Lower leg skin (tissue), 4 donors: ENCODE data around the gene UACA. TPM values are rescaled to one million over a fixed set of nuclear protein-coding genes. Genes with fewer than 3 reads are reported as not detected.

ENCODE experiments used
- DNase-seq, 2 donors: peaks; one replicate each; pipeline ENCODE4 v3.0.0-alpha.2; 2019; ENCODE audit warnings: low spot score in 2 of 2
- H3K4me3 ChIP-seq: fragments of 200-600 bp; sonication (generic); 2 replicates; pipeline ENCODE4 v1.5.1; 2017; ENCODE audit warnings: mild to moderate bottlenecking, low read depth; ENCODE audit not compliant: poor library complexity, severe bottlenecking
- CTCF ChIP-seq, 3 donors: fragments of 450-650 bp; IDR thresholded peaks; one replicate each; pipeline ENCODE4 v1.5.1; 2016; ENCODE audit warnings: antibody characterized with exemption in 3 of 3, mild to moderate bottlenecking in 3 of 3, moderate library complexity in 2 of 3
- POLR2A ChIP-seq, 2 donors: fragments of 450-650 bp; IDR thresholded peaks; one replicate each; pipeline ENCODE4 v1.6.1; 2016 to 2017; ENCODE audit warnings: antibody characterized with exemption in 2 of 2, mild to moderate bottlenecking in 1 of 2, moderate library complexity in 1 of 2
- WGBS, 2 donors: methylation state at CpG; one replicate each; pipeline ENCODE4 v1.1.5; 2018; 5-methylcytosine and 5-hydroxymethylcytosine counted together
- intact Hi-C: fragments of 100-400 bp; cut with DNase I; formaldehyde crosslinking; loops from one replicate; pipeline ENCODE4 v1.15.0; 2023; ENCODE audit warnings: low total_unique reads
- total RNA-seq, 4 donors: library from RNA; depleted of rRNA; stranded (reverse); fragments of >200 nt; gene quantifications; one replicate each; pipeline ENCODE4 v1.1.0, GENCODE V29; 2016

UACA gene
- total RNA-seq, 4 donors from 2014 or later, result 37.8 to 47.3 (median 42.1) TPM

DNA sequence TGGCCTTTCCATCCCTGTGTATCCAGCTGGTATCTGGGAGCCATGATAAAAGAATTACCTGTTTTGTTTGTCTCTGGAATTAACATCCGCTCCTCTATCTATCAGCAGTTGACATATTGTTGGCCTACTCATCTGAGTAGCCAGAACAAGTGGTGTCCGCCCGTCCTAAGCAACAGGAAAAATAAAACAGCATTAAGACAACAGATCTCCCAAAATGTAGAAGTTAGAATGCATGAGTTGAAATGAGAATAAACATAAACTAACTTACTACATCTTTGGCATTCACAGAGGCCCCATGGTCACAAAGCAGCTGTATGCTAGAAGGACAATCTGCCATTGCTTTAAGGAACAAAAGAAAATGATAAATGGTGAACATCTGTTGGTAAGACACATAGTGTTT is 75.9 kb downstream of the UACA start:
- no peak overlapping the region for H3K4me3 ChIP-seq
- intact Hi-C loops, result no loop called here
- 94 to 95% methylated on average over 3 of the region's 3 CpGs for WGBS, 2 donors
- TF ChIP-seq POLR2A (IDR thresholded peaks at IDR 0.05) (no peak), CTCF (IDR thresholded peaks at IDR 0.05) (no peak)
- no peak for DNase-seq

GRCh38 chr15:70680817-70681216 is 82.5 kb downstream of the UACA start:
- DNase-seq, result no peak
- intact Hi-C loops, result loop anchor here (5.0 kb wide), 1 partner anchor 131 kb away; no protein-coding TSS in a partner anchor
- H3K4me3 ChIP-seq, result no peak overlapping the region
- TF ChIP-seq POLR2A (IDR thresholded peaks at IDR 0.05) (no peak), CTCF (IDR thresholded peaks at IDR 0.05) (no peak)
- 81 to 84% methylated on average over 6 of the region's 6 CpGs for WGBS, 2 donors

GRCh38 chr15:70679919-70680231 is 83.5 kb downstream of the UACA start:
- no peak for DNase-seq
- intact Hi-C loops, result loop anchor here (5.0 kb wide), 1 partner anchor 132 kb away; no protein-coding TSS in a partner anchor
- no peak overlapping the region for H3K4me3 ChIP-seq
- no peak for TF ChIP-seq POLR2A (IDR thresholded peaks at IDR 0.05)
- TF ChIP-seq CTCF (IDR thresholded peaks at IDR 0.05), result no peak

- intact Hi-C loops, result no loop called here
- no peak overlapping the region for H3K4me3 ChIP-seq
- no peak for DNase-seq
- TF ChIP-seq POLR2A (IDR thresholded peaks at IDR 0.05) (no peak), CTCF (IDR thresholded peaks at IDR 0.05) (no peak)
Measured at GRCh38 chr15:70672081-70672480, 91.3 kb downstream of the UACA start.

- intact Hi-C loops, result no loop called here
- H3K4me3 ChIP-seq, result no peak overlapping the region
- TF ChIP-seq POLR2A (IDR thresholded peaks at IDR 0.05) (no peak), CTCF (IDR thresholded peaks at IDR 0.05) (no peak)
- 94 to 98% methylated on average over 1 of the region's 1 CpG for WGBS, 2 donors
- DNase-seq, result no peak
Measured at GRCh38 chr15:70670680-70671079, 92.7 kb downstream of the UACA start.

- DNase-seq, result no peak
- intact Hi-C loops, result no loop called here
- no peak for TF ChIP-seq CTCF (IDR thresholded peaks at IDR 0.05)
- TF ChIP-seq POLR2A (IDR thresholded peaks at IDR 0.05), result no peak
- H3K4me3 ChIP-seq, result no peak overlapping the region
- 60 to 63% methylated on average over 8 of the region's 8 CpGs for WGBS, 2 donors
Measured at GRCh38 chr15:70669966-70670658, 93.2 kb downstream of the UACA start.
